SKM-1 (cell line): ENCODE results near the gene ZBTB33.

Experiments
- DNase-seq: peaks from one replicate; lab custom pipeline; 2025; ENCODE audit not compliant: unreplicated experiment; lab: John Stamatoyannopoulos, UW

The ZBTB33 gene

GRCh38 chrX:120250522-120251271 lies at the start of gene ZBTB33:
ZBTB33 (plus strand) TSS chrX:120250812; CDS start chrX:120253416, 2,604 bp downstream.
- DNase-seq: peak; percentile 81

- DNase-seq: no peak
Observed at GRCh38 chrX:120200851-120201250, 49.8 kb upstream of the ZBTB33 start.

GRCh38 chrX:120205816-120206753 lies 44.5 kb upstream of the ZBTB33 start:
- DNase-seq: no peak

GRCh38 chrX:120207009-120207605 lies 43.5 kb upstream of the ZBTB33 start:
- no peak for DNase-seq

GRCh38 chrX:120213438-120214265 lies 37.0 kb upstream of the ZBTB33 start:
- peak; percentile 3 for DNase-seq

- no peak for DNase-seq
Observed at GRCh38 chrX:120223374-120223773, 27.2 kb upstream of the ZBTB33 start.

GRCh38 chrX:120224388-120224787 lies 26.2 kb upstream of the ZBTB33 start:
- DNase-seq: no peak

- no peak for DNase-seq
Observed at GRCh38 chrX:120228187-120228908, 22.3 kb upstream of the ZBTB33 start.

GRCh38 chrX:120235284-120235683 lies 15.3 kb upstream of the ZBTB33 start:
- no peak for DNase-seq

- no peak for DNase-seq
Observed at GRCh38 chrX:120236687-120237479, 13.7 kb upstream of the ZBTB33 start.

GRCh38 chrX:120238933-120239332 lies 11.7 kb upstream of the ZBTB33 start:
- DNase-seq: no peak

GRCh38 chrX:120242813-120243212 lies 7.8 kb upstream of the ZBTB33 start:
- DNase-seq: no peak

GRCh38 chrX:120244395-120244734 lies 6.2 kb upstream of the ZBTB33 start:
- DNase-seq: no peak

- peak; percentile 18 for DNase-seq
Observed at GRCh38 chrX:120244735-120245498, 5.7 kb upstream of the ZBTB33 start.

- DNase-seq: no peak
Observed at GRCh38 chrX:120251471-120252011, 929 bp downstream of the ZBTB33 start.

GRCh38 chrX:120253784-120254183 lies 3.2 kb downstream of the ZBTB33 start:
- DNase-seq: no peak

GRCh38 chrX:120260369-120260768 lies 9.8 kb downstream of the ZBTB33 start:
- no peak for DNase-seq
